ENCODE results near the gene KMT2E.

- TF ChIP-seq CTCF (IDR thresholded peaks at IDR 0.05) (no peak), POLR2A (IDR thresholded peaks at IDR 0.05) (no peak)
Observed at GRCh38 chr7:105161366-105161765, 147.4 kb downstream of the KMT2E start.
